HCT116 (cell line): ENCODE results near the gene TJAP1. TPM values are rescaled to one million over a fixed set of nuclear protein-coding genes. Genes with fewer than 3 reads are reported as not detected.
A peak's percentile ranks its signal among the peaks of the same experiment; 100 is the strongest.

Experiments
- ATAC-seq: fragments of 200-7000 bp; cut with Tn5 transposase; 2 replicates; pipeline ENCODE4 v1.9.1; 2020; ENCODE audit warnings: mild to moderate bottlenecking, moderate library complexity
- BruUV-seq: library from RNA; stranded (reverse); fragments of 400-500 nt; replicated peaks from 2 replicates; lab custom pipeline; 2021; lab: Mats Ljungman, UMichigan
- CTCF ChIA-PET: fragments of 300-600 bp; sonication (Branson Sonifier 250); formaldehyde crosslinking; loops from one replicate; lab custom pipeline; 2021; ENCODE audit warnings: antibody characterized with exemption; lab: Charles Lee
- POLR2A ChIA-PET: fragments of 300-600, 350-600 bp; sonication (Branson Sonifier 250); formaldehyde crosslinking; loops from one replicate; lab custom pipeline; 2021; ENCODE audit warnings: antibody characterized with exemption; lab: Charles Lee
- RAD21 ChIA-PET, 2 experiments: fragments of 300-600 bp; sonication (Branson Sonifier 250); formaldehyde crosslinking; loops; one replicate each; lab custom pipeline; 2023; ENCODE audit warnings: low total read pairs in 2 of 2; ENCODE audit not compliant: uncharacterized antibody in 2 of 2, unreplicated experiment in 2 of 2, low non-redundant PET in 1 of 2; lab: Charles Lee
- DNase-seq: peaks from one replicate; pipeline ENCODE4 v3.0.0-alpha.2; 2010; ENCODE audit warnings: low read depth, low spot score
- H2AFZ ChIP-seq: fragments of 200-600 bp; shearing (Covaris generic), sonication (generic); 2 replicates; pipeline ENCODE4 v1.6.1; 2017; ENCODE audit warnings: low read depth, mixed run types, mixed read lengths, antibody characterized with exemption, low read length; ENCODE audit not compliant: poor library complexity, severe bottlenecking
- H3K27ac ChIP-seq: 2 replicates; pipeline ENCODE4 v1.5.1; 2012; ENCODE audit warnings: low read depth, low read length
- H3K27me3 ChIP-seq: fragments of 200-600 bp; sonication (generic); 2 replicates; pipeline ENCODE4 v1.6.1; 2016; ENCODE audit warnings: mixed run types, low read length, mixed read lengths; ENCODE audit not compliant: insufficient read depth
- H3K36me3 ChIP-seq, 2 experiments: fragments of 200-500 bp in 1 of 2; fragments of 200-600 bp in 1 of 2; sonication (Bioruptor generic) in 1 of 2; sonication (generic) in 1 of 2; 2 replicates each; pipeline versions ENCODE4 v1.5.1 to v1.6.1; 2014 to 2016; ENCODE audit warnings: low read length in 2 of 2, inconsistent platforms in 1 of 2, mixed read lengths in 1 of 2, mixed run types in 1 of 2; ENCODE audit not compliant: insufficient read depth in 2 of 2, control insufficient read depth in 1 of 2
- H3K4me1 ChIP-seq, 2 experiments: fragments of 200-600 bp in 1 of 2; sonication (generic) in 1 of 2; 2 replicates each; pipeline versions ENCODE4 v1.5.1 to v1.6.1; 2012 to 2017; ENCODE audit warnings: low read length in 2 of 2, inconsistent platforms in 1 of 2, mild to moderate bottlenecking in 1 of 2, mixed read lengths in 1 of 2, mixed run types in 1 of 2, moderate library complexity in 1 of 2; ENCODE audit not compliant: insufficient read depth in 2 of 2, control insufficient read depth in 1 of 2
- H3K4me2 ChIP-seq: fragments of 200-600 bp; sonication (generic); 2 replicates; pipeline ENCODE4 v1.6.1; 2017; ENCODE audit warnings: mixed run types, low read length, mixed read lengths
- H3K4me3 ChIP-seq, 2 experiments: fragments of 200-600 bp in 1 of 2; sonication (generic) in 1 of 2; replicated peaks in 1 of 2; 2 replicates each; pipeline ENCODE4 v1.5.1; 2011 to 2016; ENCODE audit warnings: low read length in 2 of 2, control low read depth in 1 of 2, low read depth in 1 of 2, mild to moderate bottlenecking in 1 of 2, mixed read lengths in 1 of 2, mixed run types in 1 of 2
- H3K79me2 ChIP-seq: fragments of 200-600 bp; sonication (generic); 2 replicates; pipeline ENCODE4 v1.6.1; 2017; ENCODE audit warnings: mild to moderate bottlenecking, mixed run types, low read length, moderate library complexity, mixed read lengths; ENCODE audit not compliant: insufficient read depth
- H3K9ac ChIP-seq: fragments of 200-600 bp; sonication (generic); 2 replicates; pipeline ENCODE4 v1.6.1; 2016; ENCODE audit warnings: low read length, mixed read lengths
- H3K9me2 ChIP-seq: fragments of 200-600 bp; sonication (generic), shearing (Covaris generic); 2 replicates; pipeline ENCODE4 v1.6.1; 2017; ENCODE audit warnings: mixed run types, mild to moderate bottlenecking, moderate library complexity; ENCODE audit not compliant: insufficient read depth
- H3K9me3 ChIP-seq, 2 experiments: fragments of 200-500 bp in 1 of 2; fragments of 200-600 bp in 1 of 2; sonication (Bioruptor generic) in 1 of 2; sonication (generic) in 1 of 2; 2 replicates each; pipeline ENCODE4 v1.6.1; 2014 to 2017; ENCODE audit warnings: low read length in 2 of 2, mixed read lengths in 2 of 2, inconsistent platforms in 1 of 2, low read depth in 1 of 2, mild to moderate bottlenecking in 1 of 2, mixed run types in 1 of 2, moderate library complexity in 1 of 2; ENCODE audit not compliant: control insufficient read depth in 1 of 2, insufficient read depth in 1 of 2
- H4K20me1 ChIP-seq: fragments of 200-600 bp; sonication (generic), shearing (Covaris generic); 2 replicates; pipeline ENCODE4 v1.6.1; 2017; ENCODE audit warnings: mixed run types, mild to moderate bottlenecking, moderate library complexity; ENCODE audit not compliant: insufficient read depth
- ATF3 ChIP-seq: IDR thresholded peaks from 2 replicates; pipeline ENCODE4 v1.6.1; 2012
- CBX3 ChIP-seq: IDR thresholded peaks from 2 replicates; pipeline ENCODE4 v1.6.1; 2012; ENCODE audit warnings: low read depth
- CEBPB ChIP-seq: IDR thresholded peaks from 2 replicates; pipeline ENCODE4 v1.6.1; 2012; ENCODE audit warnings: low read depth
- CTCF ChIP-seq, 3 experiments: fragments of 200-600 bp in 1 of 3; sonication (generic) in 1 of 3; IDR thresholded peaks in 2 of 3; conservative IDR thresholded peaks in 1 of 3; 2 replicates each; pipeline ENCODE4 v1.5.1; 2012 to 2017; ENCODE audit warnings: low read depth in 2 of 3, low read length in 2 of 3, antibody characterized with exemption in 1 of 3, borderline replicate concordance in 1 of 3, control low read depth in 1 of 3, mild to moderate bottlenecking in 1 of 3, mixed read lengths in 1 of 3, mixed run types in 1 of 3, moderate library complexity in 1 of 3; ENCODE audit not compliant: insufficient read depth in 1 of 3
- EGR1 ChIP-seq: IDR thresholded peaks from 2 replicates; pipeline ENCODE4 v1.6.1; 2012; ENCODE audit warnings: low read depth
- EZH2phosphoT487 ChIP-seq: fragments of 200-600 bp; IDR thresholded peaks from 2 replicates; pipeline ENCODE4 v1.6.1; 2018; ENCODE audit warnings: antibody characterized with exemption, borderline replicate concordance
- FOSL1 ChIP-seq: IDR thresholded peaks from 2 replicates; pipeline ENCODE4 v1.6.1; 2012; ENCODE audit warnings: low read depth
- JUND ChIP-seq: IDR thresholded peaks from 2 replicates; pipeline ENCODE4 v1.6.1; 2012
- MAX ChIP-seq: IDR thresholded peaks from 2 replicates; pipeline ENCODE4 v1.6.1; 2012
- POLR2A ChIP-seq: IDR thresholded peaks from 2 replicates; pipeline ENCODE4 v1.7.0; 2011; ENCODE audit warnings: borderline replicate concordance; ENCODE audit not compliant: insufficient read depth, insufficient read length; ENCODE audit errors: extremely low read depth
- POLR2AphosphoS5 ChIP-seq: IDR thresholded peaks from 2 replicates; pipeline ENCODE4 v1.6.1; 2011; ENCODE audit warnings: mild to moderate bottlenecking, low read depth, low read length, moderate library complexity
- RAD21 ChIP-seq: IDR thresholded peaks from 2 replicates; pipeline ENCODE4 v1.6.1; 2012; ENCODE audit warnings: low read depth, mild to moderate bottlenecking
- REST ChIP-seq: IDR thresholded peaks from 2 replicates; pipeline ENCODE4 v1.6.1; 2012; ENCODE audit warnings: low read depth
- SIN3A ChIP-seq: IDR thresholded peaks from 2 replicates; pipeline ENCODE4 v1.6.1; 2012; ENCODE audit warnings: low read depth
- TCF7L2 ChIP-seq: IDR thresholded peaks from 2 replicates; pipeline ENCODE4 v1.7.0; 2011; ENCODE audit warnings: borderline replicate concordance, inconsistent platforms; ENCODE audit not compliant: insufficient read depth, insufficient read length; ENCODE audit errors: extremely low read depth
- YY1 ChIP-seq: IDR thresholded peaks from 2 replicates; pipeline ENCODE4 v1.6.1; 2011; ENCODE audit warnings: low read length, low read depth, moderate library complexity, mild to moderate bottlenecking; ENCODE audit not compliant: insufficient replicate concordance; ENCODE audit errors: extremely low read depth
- ZBTB33 ChIP-seq: IDR thresholded peaks from 2 replicates; pipeline ENCODE4 v1.6.1; 2011; ENCODE audit warnings: mild to moderate bottlenecking, low read length, moderate library complexity; ENCODE audit not compliant: insufficient replicate concordance; ENCODE audit errors: extremely low read depth
- ZFX ChIP-seq: fragments of 450-650 bp; IDR thresholded peaks from 2 replicates; pipeline ENCODE4 v1.6.1; 2017
- intact Hi-C: fragments of 100-400 bp; cut with micrococcal nuclease; formaldehyde crosslinking; loops from 2 replicates; pipeline ENCODE4 v1.10.0; 2022
- total RNA-seq: library from RNA; stranded (reverse); gene quantifications from one replicate; pipeline ENCODE4 v1.2.1, GENCODE V29; 2021; ENCODE audit not compliant: unreplicated experiment

Gene TJAP1
- total RNA-seq, 1 experiment from 2014 or later: 45.2 TPM

GRCh38 chr6:43497129-43497396, 19.7 kb downstream of the TJAP1 start:
- intact Hi-C loops: loop anchor here (5.0 kb wide), 1 partner anchor 595 kb away; no protein-coding TSS in a partner anchor
- H3K27ac ChIP-seq: peak overlapping the region; percentile 57
- peak overlapping the region; percentile 54 for H3K9ac ChIP-seq

More at GRCh38 chr6:43497129-43497396, 19.7 kb downstream of the TJAP1 start:
- RAD21 ChIA-PET: no interaction called here
- H3K4me2 ChIP-seq: peak overlapping the region; percentile 76
- no peak for DNase-seq
- TF ChIP-seq ATF3 (no peak), RAD21 (no peak), EGR1 (no peak), SIN3A (no peak), REST (no peak), YY1 (no peak), MAX (no peak), CBX3 (no peak), CEBPB (no peak), TCF7L2 (no peak), ZBTB33 (no peak), POLR2AphosphoS5 (no peak), FOSL1 (no peak), POLR2A (no peak), JUND (no peak), ZFX (no peak), EZH2phosphoT487 (no peak), CTCF (IDR thresholded peaks at IDR 0.05 in 2 of 3, conservative IDR thresholded peaks at IDR 0.05 in 1 of 3; ENCODE audit: borderline replicate concordance in 1 of 3, insufficient read depth in 1 of 3, low read depth in 2 of 3, low read length in 2 of 3) (no peak)
- TF ChIP-seq, all 23 proteins: peak for 0
- Histone ChIP-seq H4K20me1 (no peaks in the 10 kb centered on the region), H3K4me1 (peaks cover 25 to 44% of the 10 kb centered on the region in 2 experiments), H3K9me2 (no peaks in the 10 kb centered on the region), H3K79me2 (peaks cover 41% of the 10 kb centered on the region), H2AFZ (no peak overlapping the region), H3K27me3 (no peaks in the 10 kb centered on the region), H3K9me3 (no peaks in the 10 kb centered on the region), H3K4me3 (peak overlapping the region in 1 of 2 experiments; percentile 35; a peak in 2 of 4 replicates), H3K36me3 (peaks cover 4 to 38% of the 10 kb centered on the region in 2 experiments; a peak in 3 of 4 replicates)
- no peak for ATAC-seq
- POLR2A ChIA-PET: interaction anchor here (1.4 kb wide), 1 partner anchor 10 kb away, joined by 4 read pairs; no protein-coding TSS in a partner anchor
- no TSS peak for BruUV-seq
- CTCF ChIA-PET: interaction anchor here (0.7 to 3.1 kb wide), 9 partner anchors 10 to 268 kb away, joined by 3 to 25 read pairs (median 6); partner anchors contain the start of genes DNPH1 and LRRC73
